GM23248 (cell line): ENCODE measurements around the gene GPR4.

ENCODE experiments used
- EZH2 ChIP-seq: fragments of 200-600 bp; sonication (generic); IDR thresholded peaks from 2 replicates; pipeline ENCODE4 v1.6.1; 2018; ENCODE audit warnings: antibody characterized with exemption, mild to moderate bottlenecking; ENCODE audit not compliant: insufficient read depth, poor library complexity, severe bottlenecking
- EZH2phosphoT487 ChIP-seq: fragments of 200-600 bp; sonication (generic); IDR thresholded peaks from 2 replicates; pipeline ENCODE4 v1.6.1; 2018; ENCODE audit warnings: antibody characterized with exemption, moderate library complexity, mild to moderate bottlenecking, low read depth; ENCODE audit not compliant: insufficient read depth

DNA sequence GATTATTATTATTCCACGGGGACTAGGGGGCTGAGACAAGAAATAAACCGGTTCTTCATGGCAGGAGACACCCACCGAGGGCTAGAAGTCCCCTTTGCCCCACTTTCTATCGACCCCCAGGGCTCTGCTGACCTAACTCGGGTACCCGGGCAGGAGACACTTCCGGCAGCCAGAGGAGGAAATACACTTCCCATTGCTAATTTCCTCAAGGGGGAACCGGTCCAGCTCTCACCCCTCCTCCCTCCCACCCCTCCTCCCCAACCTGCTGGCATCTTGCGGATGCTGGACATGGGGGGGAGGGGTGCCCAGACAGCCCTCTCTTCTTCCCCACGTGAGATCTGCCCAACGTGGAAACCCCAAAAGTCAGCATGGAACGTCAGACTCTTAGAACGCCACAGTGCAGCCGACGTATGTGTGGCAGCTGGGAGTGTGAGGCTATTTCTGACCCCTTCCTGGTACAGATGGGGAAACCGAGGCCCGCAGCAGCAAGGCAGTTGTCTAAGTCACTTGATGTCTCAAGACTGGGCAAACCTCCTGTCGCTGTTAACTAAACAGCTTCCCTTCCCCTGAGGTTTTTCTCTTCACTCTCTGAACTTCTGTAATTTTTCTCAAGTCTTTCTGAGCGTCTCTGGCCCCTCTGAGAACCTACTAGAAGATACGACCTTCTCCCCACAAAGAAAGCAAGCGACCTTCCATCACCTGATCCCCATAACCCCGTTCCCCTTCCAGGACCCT, 3.6 kb downstream of the GPR4 start:
- TF ChIP-seq EZH2phosphoT487 (no peak), EZH2 (no peak)
